ENCODE results near the gene ODAPH.

DNA sequence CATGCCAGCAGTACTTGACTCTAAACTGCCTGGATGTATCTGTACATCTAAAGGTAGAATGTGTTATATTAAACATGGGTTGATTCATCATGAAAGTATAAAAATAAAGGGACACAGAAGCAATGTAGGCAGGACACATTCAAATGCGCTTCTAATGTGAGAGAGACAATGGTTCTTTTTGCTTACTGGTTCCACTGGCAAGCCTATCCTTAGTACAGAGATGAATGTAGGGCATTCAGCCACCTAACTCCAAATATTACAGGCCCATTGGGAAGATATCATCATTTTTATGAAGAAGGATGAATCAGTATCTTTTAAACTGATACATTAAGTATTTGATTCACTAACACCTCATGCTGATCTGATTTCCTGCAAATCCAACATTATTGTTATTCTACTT lies 56.4 kb downstream of the ODAPH start:
- TF ChIP-seq, protein P1, sequence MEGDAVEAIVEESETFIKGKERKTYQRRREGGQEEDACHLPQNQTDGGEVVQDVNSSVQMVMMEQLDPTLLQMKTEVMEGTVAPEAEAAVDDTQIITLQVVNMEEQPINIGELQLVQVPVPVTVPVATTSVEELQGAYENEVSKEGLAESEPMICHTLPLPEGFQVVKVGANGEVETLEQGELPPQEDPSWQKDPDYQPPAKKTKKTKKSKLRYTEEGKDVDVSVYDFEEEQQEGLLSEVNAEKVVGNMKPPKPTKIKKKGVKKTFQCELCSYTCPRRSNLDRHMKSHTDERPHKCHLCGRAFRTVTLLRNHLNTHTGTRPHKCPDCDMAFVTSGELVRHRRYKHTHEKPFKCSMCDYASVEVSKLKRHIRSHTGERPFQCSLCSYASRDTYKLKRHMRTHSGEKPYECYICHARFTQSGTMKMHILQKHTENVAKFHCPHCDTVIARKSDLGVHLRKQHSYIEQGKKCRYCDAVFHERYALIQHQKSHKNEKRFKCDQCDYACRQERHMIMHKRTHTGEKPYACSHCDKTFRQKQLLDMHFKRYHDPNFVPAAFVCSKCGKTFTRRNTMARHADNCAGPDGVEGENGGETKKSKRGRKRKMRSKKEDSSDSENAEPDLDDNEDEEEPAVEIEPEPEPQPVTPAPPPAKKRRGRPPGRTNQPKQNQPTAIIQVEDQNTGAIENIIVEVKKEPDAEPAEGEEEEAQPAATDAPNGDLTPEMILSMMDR (conservative IDR thresholded peaks at IDR 0.05; ENCODE audit: low read depth, low read length) = no peak
- TF ChIP-seq RCOR1 (IDR thresholded peaks at IDR 0.05; ENCODE audit: insufficient replicate concordance, low read length) = no peak
- TF ChIP-seq SMC3 (IDR thresholded peaks at IDR 0.05; ENCODE audit: low read depth, low read length) = no peak
- no peak for TF ChIP-seq POLR2A (IDR thresholded peaks at IDR 0.05; ENCODE audit: low read depth, low read length)
